BJ (cell line): ENCODE data around the gene RPS16. TPM values are rescaled to one million over a fixed set of nuclear protein-coding genes. Genes with fewer than 3 reads are reported as not detected.

Experiments
- CTCF ChIA-PET: fragments of 350-600 bp; formaldehyde crosslinking; extraction: SDS; loops from one replicate; lab custom pipeline; 2021; ENCODE audit warnings: antibody characterized with exemption, inconsistent platforms; lab: Yijun Ruan, JAX
- POLR2A ChIA-PET: fragments of 300-600 bp; sonication (Branson Sonifier 250); formaldehyde crosslinking; extraction: SDS; loops from one replicate; lab custom pipeline; 2021; ENCODE audit warnings: antibody characterized with exemption; lab: Charles Lee
- DNase-seq: peaks from one replicate; pipeline ENCODE4 v3.0.0-alpha.2; 2011; ENCODE audit warnings: low read depth
- H3K27me3 ChIP-seq: 2 replicates; pipeline ENCODE4 v1.6.0; 2011; ENCODE audit warnings: low read length; ENCODE audit not compliant: control insufficient read depth, insufficient read depth
- H3K36me3 ChIP-seq: 2 replicates; pipeline ENCODE4 v1.5.1; 2011; ENCODE audit warnings: low read length; ENCODE audit not compliant: control insufficient read depth, insufficient read depth
- H3K4me3 ChIP-seq: 2 replicates; pipeline ENCODE4 v1.5.1; 2011; ENCODE audit warnings: low read depth, mild to moderate bottlenecking, control low read depth, low read length
- polyA plus RNA-seq: library from polyadenylated mRNA; depleted of rRNA; stranded (reverse); fragments of >200 nt; gene quantifications from 2 replicates; pipeline ENCODE4 v1.2.3, GENCODE V29; 2011; rRNA removed
- small RNA-seq: library from RNA; depleted of rRNA; stranded (forward); fragments of <200 nt; gene quantifications from one replicate; pipeline ENCODE3, GENCODE V24; 2012; ENCODE audit warnings: low replicate concordance, low read depth; ENCODE audit not compliant: insufficient read length
- TF ChIP-seq, protein P1 (sequence below): IDR thresholded peaks from 2 replicates; pipeline ENCODE4 v1.5.1; 2011; ENCODE audit warnings: low read depth, mild to moderate bottlenecking, control low read depth, inconsistent platforms, low read length, moderate library complexity; ENCODE audit not compliant: insufficient read depth

RPS16 gene
- polyA plus RNA-seq, 1 experiment = 2,896 TPM

- Histone ChIP-seq H3K4me3 (no peak overlapping the region), H3K27me3 (no peaks in the 10 kb centered on the region), H3K36me3 (peaks cover 36% of the 10 kb centered on the region)
- TF ChIP-seq, protein P1, sequence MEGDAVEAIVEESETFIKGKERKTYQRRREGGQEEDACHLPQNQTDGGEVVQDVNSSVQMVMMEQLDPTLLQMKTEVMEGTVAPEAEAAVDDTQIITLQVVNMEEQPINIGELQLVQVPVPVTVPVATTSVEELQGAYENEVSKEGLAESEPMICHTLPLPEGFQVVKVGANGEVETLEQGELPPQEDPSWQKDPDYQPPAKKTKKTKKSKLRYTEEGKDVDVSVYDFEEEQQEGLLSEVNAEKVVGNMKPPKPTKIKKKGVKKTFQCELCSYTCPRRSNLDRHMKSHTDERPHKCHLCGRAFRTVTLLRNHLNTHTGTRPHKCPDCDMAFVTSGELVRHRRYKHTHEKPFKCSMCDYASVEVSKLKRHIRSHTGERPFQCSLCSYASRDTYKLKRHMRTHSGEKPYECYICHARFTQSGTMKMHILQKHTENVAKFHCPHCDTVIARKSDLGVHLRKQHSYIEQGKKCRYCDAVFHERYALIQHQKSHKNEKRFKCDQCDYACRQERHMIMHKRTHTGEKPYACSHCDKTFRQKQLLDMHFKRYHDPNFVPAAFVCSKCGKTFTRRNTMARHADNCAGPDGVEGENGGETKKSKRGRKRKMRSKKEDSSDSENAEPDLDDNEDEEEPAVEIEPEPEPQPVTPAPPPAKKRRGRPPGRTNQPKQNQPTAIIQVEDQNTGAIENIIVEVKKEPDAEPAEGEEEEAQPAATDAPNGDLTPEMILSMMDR = no peak
- ChIA-PET POLR2A (no interaction called here), CTCF (interaction anchor here (0.7 to 1.0 kb wide), 3 partner anchors 9 to 23 kb away, joined by 3 to 4 read pairs (median 4); partner anchors contain the start of gene PLEKHG2)
- no peak for DNase-seq
These were observed 47.1 kb downstream of the RPS16 start for GRCh38 chr19:39388657-39389056.

- TF ChIP-seq, protein P1 = no peak
- H3K4me3 ChIP-seq = no peak overlapping the region
- H3K36me3 ChIP-seq = peaks cover 48% of the 10 kb centered on the region
- no peaks in the 10 kb centered on the region for H3K27me3 ChIP-seq
- DNase-seq = no peak
- CTCF ChIA-PET = interaction anchor here (1.5 kb wide), 1 partner anchor 12 kb away, joined by 4 read pairs; no protein-coding TSS in a partner anchor
- POLR2A ChIA-PET = no interaction called here
These were observed 49.2 kb downstream of the RPS16 start for GRCh38 chr19:39386557-39386956.

GRCh38 chr19:39385629-39386411 lies 49.9 kb downstream of the RPS16 start:
- POLR2A ChIA-PET = no interaction called here
- no peak for DNase-seq
- TF ChIP-seq, protein P1 = no peak
- Histone ChIP-seq H3K27me3 (no peaks in the 10 kb centered on the region), H3K4me3 (no peak overlapping the region), H3K36me3 (peaks cover 55% of the 10 kb centered on the region)
- CTCF ChIA-PET = interaction anchor here (1.5 kb wide), 1 partner anchor 12 kb away, joined by 4 read pairs; no protein-coding TSS in a partner anchor

GRCh38 chr19:39384839-39385568 lies 50.7 kb downstream of the RPS16 start:
- H3K36me3 ChIP-seq = peaks cover 61% of the 10 kb centered on the region
- CTCF ChIA-PET = interaction anchor here (1.5 kb wide), 1 partner anchor 13 kb away, joined by 4 read pairs; no protein-coding TSS in a partner anchor
- DNase-seq = no peak
- H3K27me3 ChIP-seq = no peaks in the 10 kb centered on the region
- POLR2A ChIA-PET = no interaction called here
- TF ChIP-seq, protein P1 = no peak
- no peak overlapping the region for H3K4me3 ChIP-seq

Small RNA genes lying within 50 kb of the gene (small RNA-seq; reads per million reads assigned to genes)
- gene MIR4530 = not detected

Other genes with a start within 250 kb of the RPS16 start
- gene NCCRP1, start 239.0 kb downstream of the RPS16 start, polyA plus RNA-seq = 0.04 TPM in 2 replicates
- gene SYCN, start 231.7 kb downstream of the RPS16 start, polyA plus RNA-seq = not detected in 2 replicates
- gene IFNL3, start 190.9 kb downstream of the RPS16 start, polyA plus RNA-seq = not detected in 2 replicates
- gene IFNL4, start 187.1 kb downstream of the RPS16 start, polyA plus RNA-seq = not detected in 2 replicates
- not detected in 2 replicates for gene IFNL2, start 167.6 kb downstream of the RPS16 start, polyA plus RNA-seq
- gene IFNL1, start 139.5 kb downstream of the RPS16 start, polyA plus RNA-seq = not detected in 2 replicates
- gene LRFN1, start 115.1 kb downstream of the RPS16 start, polyA plus RNA-seq = 0.02 and 0.06 TPM in 2 replicates
- 0.50 and 0.56 TPM in 2 replicates for gene GMFG, start 99.9 kb downstream of the RPS16 start, polyA plus RNA-seq
- 45.7 and 75.7 TPM in 2 replicates for gene SAMD4B, start 93.5 kb downstream of the RPS16 start, polyA plus RNA-seq
- gene PAF1, start 44.8 kb downstream of the RPS16 start, polyA plus RNA-seq = 50.2 and 51.8 TPM in 2 replicates
- gene MED29, start 44.6 kb downstream of the RPS16 start, polyA plus RNA-seq = 28.5 and 36.6 TPM in 2 replicates
- gene ZFP36, start 29.1 kb downstream of the RPS16 start, polyA plus RNA-seq = 4.8 and 9.5 TPM in 2 replicates
- gene PLEKHG2, start 23.3 kb downstream of the RPS16 start, polyA plus RNA-seq = 12.5 and 20.6 TPM in 2 replicates
- 55.2 and 81.8 TPM in 2 replicates for gene SUPT5H, start 9.6 kb upstream of the RPS16 start, polyA plus RNA-seq
- 86.1 and 97.8 TPM in 2 replicates for gene TIMM50, start 44.9 kb upstream of the RPS16 start, polyA plus RNA-seq
- 0.71 and 1.0 TPM in 2 replicates for gene DLL3, start 63.0 kb upstream of the RPS16 start, polyA plus RNA-seq
- gene SELENOV, start 79.2 kb upstream of the RPS16 start, polyA plus RNA-seq = not detected in 2 replicates
- gene EID2B, start 96.9 kb upstream of the RPS16 start, polyA plus RNA-seq = 2.2 and 2.3 TPM in 2 replicates
- gene EID2, start 104.2 kb upstream of the RPS16 start, polyA plus RNA-seq = 5.5 and 7.9 TPM in 2 replicates
- gene LGALS13, start 166.6 kb upstream of the RPS16 start, polyA plus RNA-seq = not detected in 2 replicates
- not detected in 2 replicates for gene LGALS16, start 220.0 kb upstream of the RPS16 start, polyA plus RNA-seq